HCT116 (cell line): ENCODE measurements around the gene DDX39B.

ENCODE experiments used
- CEBPB ChIP-seq: IDR thresholded peaks from 2 replicates; pipeline ENCODE4 v1.6.1; 2012; ENCODE audit warnings: low read depth
- CTCF ChIP-seq, 3 experiments: fragments of 200-600 bp in 1 of 3; sonication (generic) in 1 of 3; IDR thresholded peaks in 2 of 3; conservative IDR thresholded peaks in 1 of 3; 2 replicates each; pipeline ENCODE4 v1.5.1; 2012 to 2017; ENCODE audit warnings: low read depth in 2 of 3, low read length in 2 of 3, antibody characterized with exemption in 1 of 3, borderline replicate concordance in 1 of 3, control low read depth in 1 of 3, mild to moderate bottlenecking in 1 of 3, mixed read lengths in 1 of 3, mixed run types in 1 of 3, moderate library complexity in 1 of 3; ENCODE audit not compliant: insufficient read depth in 1 of 3
- ELF1 ChIP-seq: IDR thresholded peaks from 2 replicates; pipeline ENCODE4 v1.6.1; 2012; ENCODE audit warnings: low read depth, borderline replicate concordance
- EZH2 ChIP-seq: fragments of 200-600 bp; sonication (generic); IDR thresholded peaks from 2 replicates; pipeline ENCODE4 v1.6.1; 2017; ENCODE audit warnings: antibody characterized with exemption, mixed run types
- EZH2phosphoT487 ChIP-seq: fragments of 200-600 bp; IDR thresholded peaks from 2 replicates; pipeline ENCODE4 v1.6.1; 2018; ENCODE audit warnings: antibody characterized with exemption, borderline replicate concordance
- MAX ChIP-seq: IDR thresholded peaks from 2 replicates; pipeline ENCODE4 v1.6.1; 2012
- POLR2A ChIP-seq: IDR thresholded peaks from 2 replicates; pipeline ENCODE4 v1.7.0; 2011; ENCODE audit warnings: borderline replicate concordance; ENCODE audit not compliant: insufficient read depth, insufficient read length; ENCODE audit errors: extremely low read depth
- RAD21 ChIP-seq: IDR thresholded peaks from 2 replicates; pipeline ENCODE4 v1.6.1; 2012; ENCODE audit warnings: low read depth, mild to moderate bottlenecking
- REST ChIP-seq: IDR thresholded peaks from 2 replicates; pipeline ENCODE4 v1.6.1; 2012; ENCODE audit warnings: low read depth
- SIN3A ChIP-seq: IDR thresholded peaks from 2 replicates; pipeline ENCODE4 v1.6.1; 2012; ENCODE audit warnings: low read depth
- SP1 ChIP-seq: IDR thresholded peaks from 2 replicates; pipeline ENCODE4 v1.6.1; 2012; ENCODE audit warnings: low read depth
- ZBTB33 ChIP-seq: IDR thresholded peaks from 2 replicates; pipeline ENCODE4 v1.6.1; 2011; ENCODE audit warnings: mild to moderate bottlenecking, low read length, moderate library complexity; ENCODE audit not compliant: insufficient replicate concordance; ENCODE audit errors: extremely low read depth
- ZFX ChIP-seq: fragments of 450-650 bp; IDR thresholded peaks from 2 replicates; pipeline ENCODE4 v1.6.1; 2017

GRCh38 chr6:31556307-31556706 is 14.5 kb upstream of the DDX39B start:
- TF ChIP-seq CTCF (IDR thresholded peaks at IDR 0.05 in 2 of 3, conservative IDR thresholded peaks at IDR 0.05 in 1 of 3; ENCODE audit: borderline replicate concordance in 1 of 3, insufficient read depth in 1 of 3, low read depth in 2 of 3, low read length in 2 of 3) (no peak), SIN3A (no peak), ELF1 (no peak), ZFX (no peak), POLR2A (no peak), MAX (no peak), RAD21 (no peak), EZH2 (no peak), SP1 (no peak), EZH2phosphoT487 (no peak), ZBTB33 (no peak), REST (no peak), CEBPB (no peak)
